Astrocyte of the cerebellum (primary cell): ENCODE data around the gene MMP25.
"Not testable (repeated sequence)": the region's sequence is repeated elsewhere in the genome, so short reads cannot be mapped to it uniquely, and the experiment has no call there.

ENCODE experiments used
- DNase-seq: peaks from one replicate; pipeline ENCODE4 v3.0.0-alpha.2; 2011; ENCODE audit warnings: low read depth
- H3K4me3 ChIP-seq: 2 replicates; pipeline ENCODE4 v1.5.1; 2011; ENCODE audit warnings: mild to moderate bottlenecking, low read depth, low read length, moderate library complexity
- in situ Hi-C: cut with HindIII; loops from 2 replicates; pipeline ENCODE4 v1.10.0; 2017; ENCODE audit warnings: low sequenced_read_pairs
- TF ChIP-seq, protein P1 (sequence below): IDR thresholded peaks from 2 replicates; pipeline ENCODE4 v1.5.1; 2012; ENCODE audit warnings: low read length, low read depth, moderate library complexity, mild to moderate bottlenecking; ENCODE audit errors: missing control alignments

Gene MMP25

GRCh38 chr16:3066440-3066748 lies 20.0 kb downstream of the MMP25 start:
- no peak for DNase-seq
- in situ Hi-C loops = loop anchor here (5.0 kb wide), 1 partner anchor 86 kb away; no protein-coding TSS in a partner anchor
- TF ChIP-seq, protein P1, sequence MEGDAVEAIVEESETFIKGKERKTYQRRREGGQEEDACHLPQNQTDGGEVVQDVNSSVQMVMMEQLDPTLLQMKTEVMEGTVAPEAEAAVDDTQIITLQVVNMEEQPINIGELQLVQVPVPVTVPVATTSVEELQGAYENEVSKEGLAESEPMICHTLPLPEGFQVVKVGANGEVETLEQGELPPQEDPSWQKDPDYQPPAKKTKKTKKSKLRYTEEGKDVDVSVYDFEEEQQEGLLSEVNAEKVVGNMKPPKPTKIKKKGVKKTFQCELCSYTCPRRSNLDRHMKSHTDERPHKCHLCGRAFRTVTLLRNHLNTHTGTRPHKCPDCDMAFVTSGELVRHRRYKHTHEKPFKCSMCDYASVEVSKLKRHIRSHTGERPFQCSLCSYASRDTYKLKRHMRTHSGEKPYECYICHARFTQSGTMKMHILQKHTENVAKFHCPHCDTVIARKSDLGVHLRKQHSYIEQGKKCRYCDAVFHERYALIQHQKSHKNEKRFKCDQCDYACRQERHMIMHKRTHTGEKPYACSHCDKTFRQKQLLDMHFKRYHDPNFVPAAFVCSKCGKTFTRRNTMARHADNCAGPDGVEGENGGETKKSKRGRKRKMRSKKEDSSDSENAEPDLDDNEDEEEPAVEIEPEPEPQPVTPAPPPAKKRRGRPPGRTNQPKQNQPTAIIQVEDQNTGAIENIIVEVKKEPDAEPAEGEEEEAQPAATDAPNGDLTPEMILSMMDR = no peak
- no peak overlapping the region for H3K4me3 ChIP-seq

DNA sequence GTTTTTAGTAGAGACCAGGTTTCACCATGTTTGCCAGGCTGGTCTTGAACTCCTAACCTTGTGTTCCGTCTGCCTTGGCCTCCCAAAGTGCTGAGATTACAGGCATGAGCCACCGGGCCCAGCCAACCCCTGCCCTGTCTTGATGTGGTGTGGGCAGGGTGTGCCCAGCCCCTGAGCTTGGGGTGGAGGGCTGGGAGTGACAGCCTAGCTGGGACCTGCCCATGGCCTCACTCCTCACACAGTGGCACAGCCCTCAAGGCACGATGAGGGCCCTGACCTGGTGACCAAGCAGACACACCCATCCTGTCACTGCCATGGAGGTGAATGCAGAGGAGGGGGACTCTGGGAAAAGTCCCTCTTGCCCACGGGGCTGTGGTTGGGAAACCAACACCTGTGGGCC lies 22.1 kb downstream of the MMP25 start:
- TF ChIP-seq, protein P1 = no peak
- H3K4me3 ChIP-seq = no peak overlapping the region
- in situ Hi-C loops = loop anchor here (5.0 kb wide), 1 partner anchor 84 kb away; no protein-coding TSS in a partner anchor
- no peak for DNase-seq

DNA sequence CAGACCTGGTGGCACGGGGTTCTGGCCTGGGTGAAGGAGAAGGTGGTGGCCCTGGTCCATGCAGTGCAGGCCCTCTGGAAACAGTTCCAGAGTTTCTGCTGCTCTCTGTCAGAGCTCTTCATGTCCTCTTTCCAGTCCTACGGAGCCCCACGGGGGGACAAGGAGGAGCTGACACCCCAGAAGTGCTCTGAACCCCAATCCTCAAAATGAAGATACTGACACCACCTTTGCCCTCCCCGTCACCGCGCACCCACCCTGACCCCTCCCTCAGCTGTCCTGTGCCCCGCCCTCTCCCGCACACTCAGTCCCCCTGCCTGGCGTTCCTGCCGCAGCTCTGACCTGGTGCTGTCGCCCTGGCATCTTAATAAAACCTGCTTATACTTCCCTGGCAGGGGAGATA lies 22.8 kb downstream of the MMP25 start:
- not testable (repeated sequence) for DNase-seq

DNA sequence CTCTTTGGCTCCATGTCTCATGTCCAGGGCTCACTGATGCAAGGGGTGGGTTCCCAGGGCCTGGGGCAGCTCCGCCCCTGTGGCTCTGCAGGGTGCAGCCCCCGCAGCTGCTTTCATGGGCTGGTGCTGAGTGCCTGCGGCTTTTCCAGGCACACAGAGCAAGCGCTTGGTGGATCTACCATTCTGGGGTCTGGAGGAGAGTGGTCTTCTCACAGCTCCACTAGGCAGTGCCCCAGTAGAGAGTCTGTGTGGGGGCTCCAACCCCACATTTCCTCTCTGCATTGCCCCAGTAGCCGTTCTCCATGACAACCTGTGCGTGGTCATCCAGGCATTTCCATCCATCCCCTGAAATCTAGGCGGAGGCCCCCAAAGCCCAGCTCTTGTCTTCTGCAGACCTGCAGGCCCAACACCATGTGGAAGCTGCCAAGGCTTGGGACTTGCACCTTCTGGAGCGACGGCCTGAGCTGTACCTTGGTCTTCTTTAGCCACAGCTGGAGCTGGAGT lies 24.3 kb downstream of the MMP25 start:
- TF ChIP-seq, protein P1 = no peak
- no peak for DNase-seq
- in situ Hi-C loops = no loop called here
- H3K4me3 ChIP-seq = no peak overlapping the region

More for the DNA sequence above, 22.8 kb downstream of the MMP25 start:
- H3K4me3 ChIP-seq = not testable (repeated sequence)
- in situ Hi-C loops = loop anchor here (5.0 kb wide), 1 partner anchor 83 kb away; no protein-coding TSS in a partner anchor

DNA sequence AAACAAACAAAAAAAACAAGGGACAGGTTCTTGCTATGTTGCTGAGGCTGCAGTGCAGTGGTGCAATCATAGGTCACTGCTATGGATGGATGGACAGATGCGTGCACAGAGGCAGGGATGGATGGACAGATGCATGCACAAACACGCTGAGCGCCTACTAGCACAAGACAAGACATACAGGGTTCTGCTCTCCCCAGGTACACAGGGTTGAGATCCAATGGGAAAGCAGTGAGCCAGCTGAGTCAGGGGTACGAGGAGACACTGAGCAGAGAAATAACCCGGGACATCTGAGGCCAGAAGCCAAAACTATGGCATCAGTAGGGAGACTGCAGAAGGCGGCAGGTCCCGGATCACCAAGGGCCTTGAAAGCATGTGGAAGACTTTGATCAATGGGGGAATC lies 25.3 kb downstream of the MMP25 start:
- no peak overlapping the region for H3K4me3 ChIP-seq
- no peak for DNase-seq
- in situ Hi-C loops = no loop called here
- TF ChIP-seq, protein P1 = no peak

- H3K4me3 ChIP-seq, DNase-seq, in situ Hi-C loops: not testable (repeated sequence)
Observed at GRCh38 chr16:3072148-3072547, 25.8 kb downstream of the MMP25 start.

DNA sequence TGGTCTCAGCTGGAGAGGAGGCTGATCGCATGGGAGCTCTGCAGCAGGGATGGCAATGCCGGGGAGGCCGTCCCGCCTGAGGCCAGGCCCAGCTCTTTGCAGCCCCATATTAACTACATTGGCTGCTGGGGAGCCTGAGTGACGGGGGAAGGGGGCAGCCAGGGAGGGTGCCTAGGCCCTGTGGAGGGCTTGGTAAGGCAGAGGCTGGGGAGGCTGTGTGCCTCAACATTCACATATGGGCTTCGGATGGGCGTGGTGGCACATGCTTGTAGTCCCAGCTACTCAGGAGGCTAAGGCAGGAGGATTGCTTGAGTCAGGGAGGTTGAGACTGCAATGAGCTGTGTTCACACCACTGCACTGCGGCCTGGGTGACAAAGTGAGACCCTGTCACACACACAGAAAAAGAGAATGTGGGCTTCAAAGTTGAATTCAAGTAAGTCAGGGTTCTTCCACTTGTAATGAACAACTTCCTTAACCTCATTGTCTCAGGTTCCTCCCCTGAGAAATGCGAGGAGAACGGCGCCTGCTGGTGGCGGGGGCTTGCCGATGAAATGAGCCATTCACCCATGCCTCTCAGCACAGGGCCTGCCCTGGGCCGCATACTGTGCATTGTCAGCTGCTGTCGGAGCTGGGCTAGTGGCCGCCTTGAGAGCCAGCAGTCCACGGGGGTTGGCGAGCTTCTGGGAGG lies 26.4 kb downstream of the MMP25 start:
- DNase-seq, H3K4me3 ChIP-seq, in situ Hi-C loops: not testable (repeated sequence)

GRCh38 chr16:3073448-3073847 lies 27.1 kb downstream of the MMP25 start:
- H3K4me3 ChIP-seq = no peak overlapping the region
- TF ChIP-seq, protein P1 = no peak
- DNase-seq = no peak
- in situ Hi-C loops = no loop called here
